Progenitor cell of endocrine pancreas (in vitro differentiated cells): Measurements from ENCODE around the gene MRPS26. TPM values are rescaled to one million over a fixed set of nuclear protein-coding genes. Genes with fewer than 3 reads are reported as not detected.
"Not testable (repeated sequence)": the region's sequence is repeated elsewhere in the genome, so short reads cannot be mapped to it uniquely, and the experiment has no call there.

Source experiments
- DNase-seq: peaks from one replicate; pipeline ENCODE4 v3.0.0; 2021; ENCODE audit warnings: low spot score; ENCODE audit not compliant: unreplicated experiment
- H3K27ac Mint-ChIP-seq: 2 replicates; pipeline ENCODE4 v1.8.0; 2021; ENCODE audit warnings: mild to moderate bottlenecking, moderate library complexity, mixed read lengths
- H3K27me3 Mint-ChIP-seq: 2 replicates; pipeline ENCODE4 v1.8.0; 2021; ENCODE audit warnings: mixed read lengths
- H3K36me3 Mint-ChIP-seq: 2 replicates; pipeline ENCODE4 v1.8.0; 2022; ENCODE audit warnings: mixed read lengths; ENCODE audit not compliant: insufficient read depth
- H3K4me1 Mint-ChIP-seq: 2 replicates; pipeline ENCODE4 v1.8.0; 2021; ENCODE audit warnings: low read depth, mixed read lengths
- H3K4me3 Mint-ChIP-seq: 2 replicates; pipeline ENCODE4 v1.8.0; 2021; ENCODE audit warnings: low read depth, mild to moderate bottlenecking, moderate library complexity, mixed read lengths
- H3K9me3 Mint-ChIP-seq: 2 replicates; pipeline ENCODE4 v1.8.0; 2021; ENCODE audit warnings: low read depth, mixed read lengths
- total RNA-seq: library from RNA; stranded (reverse); gene quantifications from 2 replicates; pipeline ENCODE4 v1.2.1, GENCODE V29; 2021
- TF ChIP-seq, protein P1 (sequence below): fragments of 200-600 bp; sonication (generic); IDR thresholded peaks from one replicate; pipeline ENCODE4 v1.5.0; 2021; ENCODE audit warnings: antibody characterized with exemption, mild to moderate bottlenecking; ENCODE audit not compliant: unreplicated experiment

Gene MRPS26
- total RNA-seq, 1 donor from 2014 or later = 74.3 TPM

DNA sequence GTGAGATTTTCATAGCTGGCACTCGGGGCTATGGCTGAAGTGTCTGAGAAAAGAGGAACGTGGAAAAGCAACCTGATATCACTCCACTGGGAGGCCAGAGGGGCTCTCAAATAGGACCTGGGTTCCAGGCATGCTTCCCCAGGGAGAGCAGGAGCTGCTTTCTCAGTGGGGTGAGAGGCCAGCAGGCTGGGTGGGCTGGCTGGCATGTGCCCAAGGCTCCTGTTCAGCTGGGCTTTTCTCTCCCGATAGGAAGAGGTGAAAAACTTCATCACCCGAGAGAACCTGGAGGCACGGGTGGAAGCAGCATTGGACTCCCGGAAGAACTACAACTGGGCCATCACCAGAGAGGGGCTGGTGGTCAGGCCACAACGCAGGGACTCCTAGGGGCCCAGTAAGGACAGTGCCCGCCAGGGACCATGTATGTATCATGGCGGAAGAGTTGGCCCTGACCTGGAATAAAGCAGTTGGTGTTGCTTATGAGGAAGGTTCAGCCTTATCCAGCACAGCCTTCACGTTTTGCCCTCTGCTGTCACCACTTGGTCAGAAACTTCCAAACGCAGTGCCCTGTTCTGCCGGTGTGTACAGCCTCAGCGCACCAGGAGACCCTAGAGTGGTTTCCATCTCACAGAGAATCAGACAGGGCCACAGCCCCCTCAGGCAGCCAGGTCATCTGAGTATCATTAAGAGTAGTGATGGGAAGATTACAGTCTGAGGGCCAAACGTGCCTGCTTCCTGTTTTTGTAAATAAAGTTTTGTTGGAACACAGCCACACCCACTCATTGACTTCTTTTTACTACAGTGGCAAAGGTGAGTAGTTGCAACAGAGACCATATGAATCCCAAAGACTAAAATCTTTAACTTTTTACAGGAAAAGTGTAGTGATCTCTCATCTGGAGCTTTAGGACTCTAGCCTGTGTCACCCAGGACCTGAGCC, 1.9 kb downstream of the MRPS26 start:
- TF ChIP-seq, protein P1, sequence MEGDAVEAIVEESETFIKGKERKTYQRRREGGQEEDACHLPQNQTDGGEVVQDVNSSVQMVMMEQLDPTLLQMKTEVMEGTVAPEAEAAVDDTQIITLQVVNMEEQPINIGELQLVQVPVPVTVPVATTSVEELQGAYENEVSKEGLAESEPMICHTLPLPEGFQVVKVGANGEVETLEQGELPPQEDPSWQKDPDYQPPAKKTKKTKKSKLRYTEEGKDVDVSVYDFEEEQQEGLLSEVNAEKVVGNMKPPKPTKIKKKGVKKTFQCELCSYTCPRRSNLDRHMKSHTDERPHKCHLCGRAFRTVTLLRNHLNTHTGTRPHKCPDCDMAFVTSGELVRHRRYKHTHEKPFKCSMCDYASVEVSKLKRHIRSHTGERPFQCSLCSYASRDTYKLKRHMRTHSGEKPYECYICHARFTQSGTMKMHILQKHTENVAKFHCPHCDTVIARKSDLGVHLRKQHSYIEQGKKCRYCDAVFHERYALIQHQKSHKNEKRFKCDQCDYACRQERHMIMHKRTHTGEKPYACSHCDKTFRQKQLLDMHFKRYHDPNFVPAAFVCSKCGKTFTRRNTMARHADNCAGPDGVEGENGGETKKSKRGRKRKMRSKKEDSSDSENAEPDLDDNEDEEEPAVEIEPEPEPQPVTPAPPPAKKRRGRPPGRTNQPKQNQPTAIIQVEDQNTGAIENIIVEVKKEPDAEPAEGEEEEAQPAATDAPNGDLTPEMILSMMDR = no peak
- Mint-ChIP-seq H3K4me1 (peaks cover 14% of the 10 kb centered on the region), H3K9me3 (no peaks in the 10 kb centered on the region), H3K27me3 (no peaks in the 10 kb centered on the region), H3K27ac (no peak overlapping the region), H3K36me3 (peaks cover 13% of the 10 kb centered on the region), H3K4me3 (peak overlapping the region; percentile 89)
- DNase-seq = no peak

DNA sequence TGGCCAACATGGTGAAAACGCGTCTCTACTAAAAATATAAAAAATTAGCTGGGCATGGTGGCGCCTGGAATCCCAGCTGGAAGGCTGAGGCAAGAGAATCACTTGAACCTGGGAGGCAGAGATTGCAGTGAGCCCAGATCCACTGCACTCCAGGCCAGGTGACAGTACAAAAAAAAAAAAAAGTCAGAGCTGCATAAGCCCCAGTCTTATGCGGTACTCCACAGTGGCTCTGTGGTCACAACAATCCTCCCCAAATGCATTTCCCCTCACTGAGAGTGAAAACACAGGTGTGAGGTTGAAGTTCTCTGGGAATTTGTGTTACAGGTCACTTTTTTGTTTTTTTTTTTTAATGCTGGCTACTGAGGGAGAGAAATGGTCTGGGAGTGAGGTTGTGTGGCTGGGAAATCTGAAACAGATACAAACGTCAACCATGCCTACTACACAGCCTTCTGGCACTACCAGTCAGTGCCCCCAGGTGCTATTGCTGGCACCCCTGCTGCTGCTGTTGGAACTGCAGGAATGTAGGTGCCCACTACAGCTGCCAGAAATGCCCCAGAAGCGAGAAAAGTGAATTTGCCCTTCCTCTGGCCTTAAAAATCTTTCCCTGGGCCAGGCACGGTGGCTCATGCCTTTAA, 5.7 kb downstream of the MRPS26 start:
- TF ChIP-seq, protein P1 = no peak
- Mint-ChIP-seq H3K4me3 (no peak overlapping the region), H3K4me1 (peaks cover 6% of the 10 kb centered on the region), H3K36me3 (peaks cover 13% of the 10 kb centered on the region), H3K9me3 (no peaks in the 10 kb centered on the region), H3K27me3 (no peaks in the 10 kb centered on the region), H3K27ac (no peak overlapping the region)
- DNase-seq = no peak

DNA sequence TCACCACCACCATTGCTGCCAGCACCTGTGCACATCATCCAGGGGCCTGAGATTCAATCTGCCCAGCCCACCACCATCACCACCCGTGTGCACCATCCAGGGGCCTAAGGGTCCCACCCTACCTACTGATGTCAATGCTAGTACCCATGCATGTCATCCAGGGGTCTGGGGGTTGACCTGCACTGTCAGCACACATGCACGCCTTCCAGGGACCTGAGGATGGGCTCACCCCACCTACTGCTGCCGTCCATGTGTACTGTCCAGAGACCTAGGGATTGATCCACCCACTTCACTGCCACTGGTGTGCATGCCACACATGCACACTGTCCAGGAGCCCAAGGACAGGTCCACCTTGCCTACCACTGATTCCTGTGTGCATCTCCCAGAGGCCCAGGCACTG, 13.6 kb downstream of the MRPS26 start:
- Mint-ChIP-seq H3K36me3 (no peaks in the 10 kb centered on the region), H3K27ac (no peak overlapping the region), H3K4me1 (peaks cover 6% of the 10 kb centered on the region), H3K27me3 (no peaks in the 10 kb centered on the region), H3K4me3 (no peak overlapping the region), H3K9me3 (peaks cover 4% of the 10 kb centered on the region)
- no peak for DNase-seq
- TF ChIP-seq, protein P1 = no peak

DNA sequence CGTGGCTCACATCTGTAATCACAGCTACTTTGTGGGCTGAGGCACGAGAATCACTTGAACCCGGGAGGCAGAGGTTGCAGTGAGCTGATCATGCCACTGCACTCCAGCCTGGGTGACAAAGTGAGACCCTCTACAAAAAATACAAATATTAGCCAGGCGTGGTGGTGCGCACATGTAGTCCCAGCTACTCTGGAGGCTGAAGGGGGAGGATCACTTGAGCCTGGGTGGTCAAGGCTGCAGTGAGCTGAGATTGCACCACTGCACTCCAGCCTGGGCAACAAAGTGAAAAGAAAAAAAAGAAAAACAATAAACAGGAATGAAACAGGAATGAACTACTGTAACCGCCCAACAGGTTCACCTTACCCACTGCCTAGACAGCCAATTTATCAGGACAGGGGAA, 18.3 kb downstream of the MRPS26 start:
- not testable (repeated sequence) for H3K36me3 Mint-ChIP-seq, DNase-seq, H3K4me1 Mint-ChIP-seq, H3K9me3 Mint-ChIP-seq, H3K27ac Mint-ChIP-seq, H3K4me3 Mint-ChIP-seq, H3K27me3 Mint-ChIP-seq

DNA sequence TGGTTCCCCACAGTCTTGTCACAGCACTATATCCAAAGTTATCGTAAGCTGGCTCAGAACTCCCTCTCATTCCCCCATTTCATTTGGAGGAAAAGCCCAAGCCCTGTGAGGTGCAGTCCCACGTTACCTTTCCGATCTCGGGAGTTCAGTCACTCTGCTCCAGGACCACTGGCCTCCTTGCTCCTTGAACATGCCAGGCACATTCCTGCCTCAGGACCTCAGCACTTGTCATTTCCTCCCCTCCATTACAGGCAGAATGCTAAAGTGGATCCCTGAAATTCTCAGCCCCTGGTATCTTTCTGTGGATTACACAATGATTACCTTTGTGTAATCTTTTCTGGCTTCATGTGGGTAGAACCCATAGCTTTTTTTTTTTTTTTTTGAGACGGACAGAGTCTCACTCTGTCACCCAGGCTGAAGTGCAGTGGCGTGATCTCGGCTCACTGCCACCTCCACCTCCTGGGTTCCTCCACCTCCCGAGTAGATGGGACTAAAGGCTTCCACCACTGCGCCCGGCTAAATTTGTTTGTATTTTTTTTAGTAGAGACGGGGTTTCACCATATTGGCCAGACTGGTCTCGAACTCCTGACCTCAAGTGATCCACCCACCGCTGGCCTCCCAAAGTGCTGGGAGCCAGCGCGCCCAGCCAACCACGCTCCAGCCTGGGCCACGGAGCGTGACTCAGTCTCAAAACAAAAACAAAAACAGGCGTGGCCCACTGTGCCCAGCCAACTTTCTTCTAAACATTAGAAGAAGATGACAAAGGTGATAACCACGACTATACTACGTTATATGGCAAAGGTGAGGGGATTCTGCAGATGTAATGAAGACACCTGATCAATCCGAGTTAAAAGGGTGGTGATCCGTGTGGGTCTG, 21.5 kb downstream of the MRPS26 start:
- Mint-ChIP-seq H3K27ac (no peak overlapping the region), H3K9me3 (no peaks in the 10 kb centered on the region), H3K27me3 (peaks cover 21% of the 10 kb centered on the region), H3K4me3 (no peak overlapping the region), H3K4me1 (peaks cover 6% of the 10 kb centered on the region), H3K36me3 (no peaks in the 10 kb centered on the region)
- no peak for DNase-seq
- TF ChIP-seq, protein P1 = no peak
